Measurements from ENCODE around the gene MYL4. TPM values are rescaled to one million over a fixed set of nuclear protein-coding genes. Genes with fewer than 3 reads are reported as not detected.
"Not testable (repeated sequence)": the region's sequence is repeated elsewhere in the genome, so short reads cannot be mapped to it uniquely, and the experiment has no call there.

MYL4 gene
- 0.12 TPM for polyA plus RNA-seq (2012; ENCODE audit: low read depth, missing spikeins)

- DNase-seq (ENCODE audit: insufficient read length, low spot score) (no peak), FAIRE-seq (no peak)
- TF ChIP-seq TAF1 (IDR thresholded peaks at IDR 0.05; ENCODE audit: low read depth, low read length) (no peak), PAX5 (IDR thresholded peaks at IDR 0.05; ENCODE audit: insufficient read depth, low read length, severe bottlenecking) (no peak), POLR2A (IDR thresholded peaks at IDR 0.05; ENCODE audit: low read depth, low read length) (no peak), POLR2AphosphoS5 (IDR thresholded peaks at IDR 0.05; ENCODE audit: low read depth, low read length) (no peak), POU2F2 (IDR thresholded peaks at IDR 0.05; ENCODE audit: low read depth, low read length) (no peak), SPI1 (IDR thresholded peaks at IDR 0.05; ENCODE audit: low read depth, low read length) (no peak)
These were observed at the start of gene MYL4 for GRCh38 chr17:47208744-47209488. Gene MYL4 (plus strand): TSS chr17:47209348. CDS start chr17:47209423, 75 bp downstream.

GRCh38 chr17:47162013-47162622, 47.0 kb upstream of the MYL4 start:
- DNase-seq (ENCODE audit: insufficient read length, low spot score) (no peak), FAIRE-seq (no peak)
- no peak for TF ChIP-seq PAX5 (IDR thresholded peaks at IDR 0.05; ENCODE audit: insufficient read depth, low read length, severe bottlenecking)

GRCh38 chr17:47164263-47164662, 44.9 kb upstream of the MYL4 start:
- TF ChIP-seq POU2F2 (IDR thresholded peaks at IDR 0.05; ENCODE audit: low read depth, low read length) (no peak), SPI1 (IDR thresholded peaks at IDR 0.05; ENCODE audit: low read depth, low read length) (no peak), TAF1 (IDR thresholded peaks at IDR 0.05; ENCODE audit: low read depth, low read length) (no peak), POLR2A (IDR thresholded peaks at IDR 0.05; ENCODE audit: low read depth, low read length) (no peak)
- DNase-seq (ENCODE audit: insufficient read length, low spot score) (no peak), FAIRE-seq (no peak)

- DNase-seq (ENCODE audit: insufficient read length, low spot score), result no peak
- TF ChIP-seq SPI1 (IDR thresholded peaks at IDR 0.05; ENCODE audit: low read depth, low read length) (no peak), POU2F2 (IDR thresholded peaks at IDR 0.05; ENCODE audit: low read depth, low read length) (no peak), TAF1 (IDR thresholded peaks at IDR 0.05; ENCODE audit: low read depth, low read length) (no peak), POLR2AphosphoS5 (IDR thresholded peaks at IDR 0.05; ENCODE audit: low read depth, low read length) (no peak), PAX5 (IDR thresholded peaks at IDR 0.05; ENCODE audit: insufficient read depth, low read length, severe bottlenecking) (no peak), POLR2A (IDR thresholded peaks at IDR 0.05; ENCODE audit: low read depth, low read length) (no peak)
- FAIRE-seq, result no peak
These were observed 44.0 kb upstream of the MYL4 start for GRCh38 chr17:47165137-47165536.

GRCh38 chr17:47166854-47167253, 42.3 kb upstream of the MYL4 start:
- DNase-seq (ENCODE audit: insufficient read length, low spot score); FAIRE-seq: not testable (repeated sequence)

- not testable (repeated sequence) for FAIRE-seq; DNase-seq (ENCODE audit: insufficient read length, low spot score)
These were observed 40.3 kb upstream of the MYL4 start for GRCh38 chr17:47168896-47169295.

GRCh38 chr17:47170710-47171109, 38.4 kb upstream of the MYL4 start:
- FAIRE-seq (no peak), DNase-seq (ENCODE audit: insufficient read length, low spot score) (no peak)
- TF ChIP-seq TAF1 (IDR thresholded peaks at IDR 0.05; ENCODE audit: low read depth, low read length) (no peak), POU2F2 (IDR thresholded peaks at IDR 0.05; ENCODE audit: low read depth, low read length) (no peak), POLR2A (IDR thresholded peaks at IDR 0.05; ENCODE audit: low read depth, low read length) (no peak), PAX5 (IDR thresholded peaks at IDR 0.05; ENCODE audit: insufficient read depth, low read length, severe bottlenecking) (no peak), POLR2AphosphoS5 (IDR thresholded peaks at IDR 0.05; ENCODE audit: low read depth, low read length) (no peak)

GRCh38 chr17:47172696-47173565, 36.2 kb upstream of the MYL4 start:
- no peak for TF ChIP-seq POLR2AphosphoS5 (IDR thresholded peaks at IDR 0.05; ENCODE audit: low read depth, low read length)
- TF ChIP-seq PAX5 (IDR thresholded peaks at IDR 0.05; ENCODE audit: insufficient read depth, low read length, severe bottlenecking), result no peak
- TF ChIP-seq SPI1 (IDR thresholded peaks at IDR 0.05; ENCODE audit: low read depth, low read length), result no peak
- FAIRE-seq (no peak), DNase-seq (ENCODE audit: insufficient read length, low spot score) (no peak)

GRCh38 chr17:47174823-47175222, 34.3 kb upstream of the MYL4 start:
- DNase-seq (ENCODE audit: insufficient read length, low spot score); FAIRE-seq: not testable (repeated sequence)

GRCh38 chr17:47176389-47176826, 32.7 kb upstream of the MYL4 start:
- no peak for FAIRE-seq
- 0 out of 2 replicates have a peak, but pooled peaks have one; percentile 35 for TF ChIP-seq POLR2AphosphoS5 (IDR thresholded peaks at IDR 0.05; ENCODE audit: low read depth, low read length)
- TF ChIP-seq PAX5 (IDR thresholded peaks at IDR 0.05; ENCODE audit: insufficient read depth, low read length, severe bottlenecking), result no peak

GRCh38 chr17:47177261-47177660, 31.9 kb upstream of the MYL4 start:
- no peak for FAIRE-seq
- TF ChIP-seq TAF1 (IDR thresholded peaks at IDR 0.05; ENCODE audit: low read depth, low read length) (no peak), SPI1 (IDR thresholded peaks at IDR 0.05; ENCODE audit: low read depth, low read length) (no peak), POLR2A (IDR thresholded peaks at IDR 0.05; ENCODE audit: low read depth, low read length) (no peak), PAX5 (IDR thresholded peaks at IDR 0.05; ENCODE audit: insufficient read depth, low read length, severe bottlenecking) (no peak), POLR2AphosphoS5 (IDR thresholded peaks at IDR 0.05; ENCODE audit: low read depth, low read length) (no peak), POU2F2 (IDR thresholded peaks at IDR 0.05; ENCODE audit: low read depth, low read length) (no peak)
- no peak for DNase-seq (ENCODE audit: insufficient read length, low spot score)

More at GRCh38 chr17:47176389-47176826, 32.7 kb upstream of the MYL4 start:
- DNase-seq (ENCODE audit: insufficient read length, low spot score), result no peak
